22Rv1 (cell line): ENCODE data around the gene NT5C.
"Not testable (repeated sequence)": the region's sequence is repeated elsewhere in the genome, so short reads cannot be mapped to it uniquely, and the experiment has no call there.

Experiments
- H3K27ac ChIP-seq: fragments of 450-650 bp; 2 replicates; pipeline ENCODE4 v1.5.1; 2017
- CTCF ChIP-seq: fragments of 450-650 bp; IDR thresholded peaks from 2 replicates; pipeline ENCODE4 v1.5.1; 2017; ENCODE audit warnings: mild to moderate bottlenecking
- ZFX ChIP-seq: fragments of 450-650 bp; IDR thresholded peaks from 2 replicates; pipeline ENCODE4 v1.6.1; 2017; ENCODE audit warnings: antibody characterized with exemption, borderline replicate concordance

NT5C gene

GRCh38 chr17:75163074-75163473 lies 31.5 kb upstream of the NT5C start:
- TF ChIP-seq ZFX (no peak), CTCF (no peak)
- H3K27ac ChIP-seq = no peak overlapping the region

- peak overlapping the region; percentile 23; the same call in 1 of the 2 replicates for H3K27ac ChIP-seq
- no peak for TF ChIP-seq CTCF
- no peak for TF ChIP-seq ZFX
Observed at GRCh38 chr17:75160211-75160610, 28.7 kb upstream of the NT5C start.

GRCh38 chr17:75159196-75160031 lies 27.9 kb upstream of the NT5C start:
- H3K27ac ChIP-seq = peak overlapping the region; percentile 23
- TF ChIP-seq ZFX (no peak), CTCF (no peak)

- H3K27ac ChIP-seq = not testable (repeated sequence)
Observed at GRCh38 chr17:75158480-75158879, 26.9 kb upstream of the NT5C start.

GRCh38 chr17:75155191-75155601 lies 23.7 kb upstream of the NT5C start:
- peak overlapping the region; percentile 80 for H3K27ac ChIP-seq
- TF ChIP-seq CTCF (no peak), ZFX (no peak)

GRCh38 chr17:75154195-75155106 lies 22.9 kb upstream of the NT5C start, which contains the start of gene JPT1:
Gene JPT1, minus strand, starts transcription at chr17:75154512. Its CDS starts 115 bp downstream, at chr17:75154397.
- TF ChIP-seq CTCF = no peak
- TF ChIP-seq ZFX = no peak
- H3K27ac ChIP-seq = peak within 1 kb of the TSS; percentile 80

GRCh38 chr17:75153780-75154194 lies 22.2 kb upstream of the NT5C start:
- H3K27ac ChIP-seq = peak overlapping the region; percentile 80
- TF ChIP-seq CTCF (no peak), ZFX (no peak)
